GM21360 (cell line): Measurements from ENCODE around the gene PTGIS.

Source experiments
- ATAC-seq: cut with Tn5 transposase; IDR thresholded peaks from one replicate; pipeline ENCODE4 v1.9.1; 2021; ENCODE audit warnings: mild to moderate bottlenecking, moderate library complexity; ENCODE audit not compliant: unreplicated experiment

The PTGIS gene

GRCh38 chr20:49476016-49476355 lies 92.0 kb downstream of the PTGIS start:
- no peak for ATAC-seq

GRCh38 chr20:49475292-49476015 lies 92.5 kb downstream of the PTGIS start:
- ATAC-seq: no peak

GRCh38 chr20:49471397-49471796 lies 96.5 kb downstream of the PTGIS start:
- no peak for ATAC-seq

- no peak for ATAC-seq
Measured at GRCh38 chr20:49470922-49471321, 97.0 kb downstream of the PTGIS start.

GRCh38 chr20:49469060-49469459 lies 98.9 kb downstream of the PTGIS start:
- ATAC-seq: no peak

GRCh38 chr20:49468412-49468811 lies 99.5 kb downstream of the PTGIS start:
- ATAC-seq: no peak

- ATAC-seq: no peak
Measured at GRCh38 chr20:49466114-49466912, 101.6 kb downstream of the PTGIS start.

GRCh38 chr20:49464556-49464955 lies 103.4 kb downstream of the PTGIS start:
- ATAC-seq: no peak

- no peak for ATAC-seq
Measured at GRCh38 chr20:49462626-49463025, 105.3 kb downstream of the PTGIS start.

- ATAC-seq: no peak
Measured at GRCh38 chr20:49461894-49462620, 105.9 kb downstream of the PTGIS start.

GRCh38 chr20:49460916-49461315 lies 107.0 kb downstream of the PTGIS start:
- no peak for ATAC-seq

- ATAC-seq: no peak
Measured at GRCh38 chr20:49460131-49460530, 107.8 kb downstream of the PTGIS start.

GRCh38 chr20:49459684-49460083 lies 108.3 kb downstream of the PTGIS start:
- no peak for ATAC-seq

- ATAC-seq: no peak
Measured at GRCh38 chr20:49457444-49457843, 110.5 kb downstream of the PTGIS start.

- ATAC-seq: no peak
Measured at GRCh38 chr20:49456646-49457045, 111.3 kb downstream of the PTGIS start.

GRCh38 chr20:49455691-49456090 lies 112.2 kb downstream of the PTGIS start:
- ATAC-seq: no peak
